UCSD-AML1 (cell line): ENCODE measurements around the gene TDRD10.

Experiments used
- DNase-seq: peaks from one replicate; lab custom pipeline; 2025; ENCODE audit not compliant: unreplicated experiment; lab: John Stamatoyannopoulos, UW

The TDRD10 gene

GRCh38 chr1:154552036-154552435 lies 50.0 kb downstream of the TDRD10 start:
- DNase-seq: no peak

- DNase-seq: no peak
These were observed 51.3 kb downstream of the TDRD10 start for GRCh38 chr1:154553056-154554030.

- no peak for DNase-seq
These were observed 54.4 kb downstream of the TDRD10 start for GRCh38 chr1:154556422-154556821.

GRCh38 chr1:154557248-154557938 lies 55.4 kb downstream of the TDRD10 start:
- no peak for DNase-seq

- peak; percentile 50 for DNase-seq
These were observed 56.1 kb downstream of the TDRD10 start, which contains the start of gene UBE2Q1 for GRCh38 chr1:154557939-154558719. UBE2Q1 (minus strand) TSS chr1:154558662; CDS start chr1:154558553, 109 bp downstream.

- DNase-seq: peak; percentile 99
These were observed 56.9 kb downstream of the TDRD10 start for GRCh38 chr1:154558720-154559465.

GRCh38 chr1:154559466-154560044 lies 57.5 kb downstream of the TDRD10 start:
- peak; percentile 77 for DNase-seq

GRCh38 chr1:154565876-154566275 lies 63.9 kb downstream of the TDRD10 start:
- DNase-seq: no peak

- DNase-seq: peak; percentile 69
These were observed 65.6 kb downstream of the TDRD10 start, which contains the start of gene CHRNB2 for GRCh38 chr1:154567386-154568156. CHRNB2 (plus strand) TSS chr1:154567778; CDS start chr1:154568045, 267 bp downstream.

- no peak for DNase-seq
These were observed 66.3 kb downstream of the TDRD10 start for GRCh38 chr1:154568157-154568815.

GRCh38 chr1:154571244-154571963 lies 69.4 kb downstream of the TDRD10 start:
- no peak for DNase-seq

GRCh38 chr1:154571964-154572288 lies 69.9 kb downstream of the TDRD10 start:
- DNase-seq: no peak

GRCh38 chr1:154572468-154573167 lies 70.6 kb downstream of the TDRD10 start:
- DNase-seq: no peak

GRCh38 chr1:154573168-154573510 lies 71.1 kb downstream of the TDRD10 start:
- DNase-seq: no peak

GRCh38 chr1:154574716-154575115 lies 72.7 kb downstream of the TDRD10 start:
- no peak for DNase-seq

- DNase-seq: no peak
These were observed 73.3 kb downstream of the TDRD10 start for GRCh38 chr1:154575147-154575927.
